Lower leg skin (tissue), 3 donors: ENCODE data around the gene CYRIA.

Experiments
- CTCF ChIP-seq, 3 donors: fragments of 450-650 bp; IDR thresholded peaks; one replicate each; pipeline ENCODE4 v1.5.1; 2016; ENCODE audit warnings: antibody characterized with exemption in 3 of 3, mild to moderate bottlenecking in 3 of 3, moderate library complexity in 2 of 3
- POLR2A ChIP-seq, 2 donors: fragments of 450-650 bp; IDR thresholded peaks; one replicate each; pipeline ENCODE4 v1.6.1; 2016 to 2017; ENCODE audit warnings: antibody characterized with exemption in 2 of 2, mild to moderate bottlenecking in 1 of 2, moderate library complexity in 1 of 2

GRCh38 chr2:16683576-16683975 is 17.9 kb upstream of the CYRIA start:
- TF ChIP-seq CTCF (IDR thresholded peaks at IDR 0.05) (no peak), POLR2A (IDR thresholded peaks at IDR 0.05) (no peak)
